Keratinocyte (primary cell): Measurements from ENCODE around the gene CXorf58. TPM values are rescaled to one million over a fixed set of nuclear protein-coding genes. Genes with fewer than 3 reads are reported as not detected.

ENCODE experiments used
- DNase-seq: peaks from one replicate; pipeline ENCODE4 v3.0.0-alpha.2; 2011; ENCODE audit warnings: low read depth, missing footprints, low spot score
- FAIRE-seq: peaks from 2 replicates; lab custom pipeline; 2011; peaks lifted over from hg19 to GRCh38; lab: Jason Lieb, UNC
- H2AFZ ChIP-seq: 2 replicates; pipeline ENCODE4 v1.6.0; 2012; ENCODE audit warnings: low read length, control low read depth, inconsistent platforms; ENCODE audit not compliant: control insufficient read depth
- H3K27ac ChIP-seq: 2 replicates; pipeline ENCODE4 v1.5.1; 2011; ENCODE audit warnings: low read length; ENCODE audit not compliant: control insufficient read depth, insufficient read depth
- H3K27me3 ChIP-seq: 3 replicates; pipeline ENCODE4 v1.6.0; 2011; ENCODE audit warnings: low read length; ENCODE audit not compliant: control insufficient read depth, insufficient read depth; ENCODE audit errors: extremely low read depth
- H3K36me3 ChIP-seq, 2 experiments: 2 replicates in 1 of 2; 3 replicates in 1 of 2; pipeline ENCODE4 v1.5.1; 2011; ENCODE audit warnings: low read length in 2 of 2, mild to moderate bottlenecking in 1 of 2; ENCODE audit not compliant: control insufficient read depth in 2 of 2, insufficient read depth in 2 of 2; ENCODE audit errors: extremely low read depth in 1 of 2
- H3K4me1 ChIP-seq: 3 replicates; pipeline ENCODE4 v1.5.1; 2011; ENCODE audit warnings: low read length; ENCODE audit not compliant: control insufficient read depth, insufficient read depth; ENCODE audit errors: extremely low read depth
- H3K4me2 ChIP-seq: 3 replicates; pipeline ENCODE4 v1.6.0; 2011; ENCODE audit warnings: low read depth, low read length; ENCODE audit not compliant: control insufficient read depth, insufficient read depth; ENCODE audit errors: extremely low read depth
- H3K4me3 ChIP-seq, 3 experiments: fragments of 200-600 bp in 1 of 3; sonication (generic) in 1 of 3; 2 replicates in 2 of 3; 3 replicates in 1 of 3; pipeline ENCODE4 v1.5.1; 2011 to 2016; ENCODE audit warnings: low read length in 3 of 3, mild to moderate bottlenecking in 3 of 3, control low read depth in 2 of 3, inconsistent platforms in 1 of 3, low read depth in 1 of 3, mixed read lengths in 1 of 3, mixed run types in 1 of 3, moderate library complexity in 1 of 3; ENCODE audit not compliant: control insufficient read depth in 2 of 3, insufficient read depth in 2 of 3; ENCODE audit errors: extremely low read depth in 1 of 3
- H3K79me2 ChIP-seq: 2 replicates; pipeline ENCODE4 v1.6.0; 2012; ENCODE audit warnings: low read length; ENCODE audit not compliant: control insufficient read depth, insufficient read depth
- H3K9ac ChIP-seq: 3 replicates; pipeline ENCODE4 v1.6.0; 2011; ENCODE audit warnings: low read length; ENCODE audit not compliant: control insufficient read depth, insufficient read depth; ENCODE audit errors: extremely low read depth
- H3K9me1 ChIP-seq: 3 replicates; pipeline ENCODE4 v1.6.0; 2011; ENCODE audit warnings: low read length; ENCODE audit not compliant: control insufficient read depth, insufficient read depth; ENCODE audit errors: extremely low read depth
- H3K9me3 ChIP-seq: 2 replicates; pipeline ENCODE4 v1.5.1; 2012; ENCODE audit warnings: low read depth, low read length; ENCODE audit not compliant: control insufficient read depth
- H4K20me1 ChIP-seq: 3 replicates; pipeline ENCODE4 v1.6.0; 2011; ENCODE audit warnings: low read length; ENCODE audit not compliant: control insufficient read depth, insufficient read depth; ENCODE audit errors: extremely low read depth
- EZH2 ChIP-seq: IDR thresholded peaks from one replicate; pipeline ENCODE4 v1.6.1; 2012; ENCODE audit warnings: inconsistent platforms, mild to moderate bottlenecking, low read length, moderate library complexity
- dilution Hi-C: fragments of 300-500 bp; cut with MboI; formaldehyde crosslinking; loops from one replicate; pipeline ENCODE4 v1.7.0; 2020; ENCODE audit warnings: low sequenced_read_pairs; ENCODE audit not compliant: extremely low pct_ligation_motif_present
- polyA plus RNA-seq, 5 experiments: library from polyadenylated mRNA; depleted of rRNA in 3 of 5; stranded (reverse) in 3 of 5; stranded (forward) in 1 of 5; unstranded in 1 of 5; fragments of >200 nt; gene quantifications; 1 replicate in 1 of 5; 2 replicates in 3 of 5; 3 replicates in 1 of 5; pipeline versions ENCODE4 v1.2.1 to v1.2.3, GENCODE V29; 2011 to 2012; ENCODE audit warnings: missing spikeins in 2 of 5, low read depth in 1 of 5, low replicate concordance in 1 of 5
- TF ChIP-seq, protein P1 (sequence below), 3 experiments: IDR thresholded peaks in 1 of 3; conservative IDR thresholded peaks in 1 of 3; optimal IDR thresholded peaks in 1 of 3; 2 replicates in 2 of 3; 3 replicates in 1 of 3; pipeline versions ENCODE3 to v1.5.1; 2011; ENCODE audit warnings: low read length in 3 of 3, mild to moderate bottlenecking in 3 of 3, moderate library complexity in 2 of 3, control low read depth in 1 of 3, inconsistent platforms in 1 of 3; ENCODE audit not compliant: insufficient read depth in 2 of 3; ENCODE audit errors: extremely low read depth in 1 of 3

CXorf58 gene
- polyA plus RNA-seq, 1 donor (not counting 4 experiments of a cell fraction or from before 2014, with no cell fraction given), result 0.12 TPM

DNA sequence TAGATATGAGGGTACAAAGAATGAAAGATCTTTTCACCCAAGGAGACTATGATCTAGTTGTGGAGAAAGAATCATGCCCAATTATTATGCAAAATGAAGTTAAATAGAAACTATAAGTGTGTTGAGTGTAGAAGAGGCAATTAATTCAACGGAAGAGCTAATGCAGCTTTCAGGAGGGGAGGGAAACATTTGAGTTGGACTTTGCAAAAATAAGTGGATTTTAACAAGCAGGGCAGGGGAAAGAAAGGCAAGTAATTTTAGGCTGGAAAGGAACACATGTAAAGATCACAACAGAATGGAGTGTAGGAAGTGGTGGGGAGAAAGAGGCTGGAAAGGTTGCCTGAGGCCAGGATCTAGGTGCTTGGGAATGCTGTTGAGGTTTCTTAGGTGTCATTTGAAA, 75.1 kb downstream of the CXorf58 start:
- Histone ChIP-seq H3K9ac (no peak overlapping the region), H3K27ac (no peak overlapping the region), H3K79me2 (no peaks in the 10 kb centered on the region), H3K9me3 (no peaks in the 10 kb centered on the region), H3K4me3 (no peak overlapping the region), H3K4me1 (no peaks in the 10 kb centered on the region), H3K27me3 (no peaks in the 10 kb centered on the region), H3K36me3 (no peaks in the 10 kb centered on the region), H3K4me2 (no peak overlapping the region), H3K9me1 (no peaks in the 10 kb centered on the region), H2AFZ (no peak overlapping the region), H4K20me1 (no peaks in the 10 kb centered on the region)
- FAIRE-seq, result no peak
- TF ChIP-seq, protein P1, sequence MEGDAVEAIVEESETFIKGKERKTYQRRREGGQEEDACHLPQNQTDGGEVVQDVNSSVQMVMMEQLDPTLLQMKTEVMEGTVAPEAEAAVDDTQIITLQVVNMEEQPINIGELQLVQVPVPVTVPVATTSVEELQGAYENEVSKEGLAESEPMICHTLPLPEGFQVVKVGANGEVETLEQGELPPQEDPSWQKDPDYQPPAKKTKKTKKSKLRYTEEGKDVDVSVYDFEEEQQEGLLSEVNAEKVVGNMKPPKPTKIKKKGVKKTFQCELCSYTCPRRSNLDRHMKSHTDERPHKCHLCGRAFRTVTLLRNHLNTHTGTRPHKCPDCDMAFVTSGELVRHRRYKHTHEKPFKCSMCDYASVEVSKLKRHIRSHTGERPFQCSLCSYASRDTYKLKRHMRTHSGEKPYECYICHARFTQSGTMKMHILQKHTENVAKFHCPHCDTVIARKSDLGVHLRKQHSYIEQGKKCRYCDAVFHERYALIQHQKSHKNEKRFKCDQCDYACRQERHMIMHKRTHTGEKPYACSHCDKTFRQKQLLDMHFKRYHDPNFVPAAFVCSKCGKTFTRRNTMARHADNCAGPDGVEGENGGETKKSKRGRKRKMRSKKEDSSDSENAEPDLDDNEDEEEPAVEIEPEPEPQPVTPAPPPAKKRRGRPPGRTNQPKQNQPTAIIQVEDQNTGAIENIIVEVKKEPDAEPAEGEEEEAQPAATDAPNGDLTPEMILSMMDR (optimal IDR thresholded peaks at IDR 0.05 in 1 of 3, IDR thresholded peaks at IDR 0.05 in 1 of 3, conservative IDR thresholded peaks at IDR 0.05 in 1 of 3; ENCODE audit: extremely low read depth in 1 of 3, insufficient read depth in 2 of 3, low read length in 3 of 3), result no peak
- no peak for TF ChIP-seq EZH2
- no peak for DNase-seq
- dilution Hi-C loops, result no loop called here

Other genes starting within 250 kb of the CXorf58 start
- gene PRDX4, start 240.5 kb upstream of the CXorf58 start, polyA plus RNA-seq, result 72.7 to 101 TPM (median 75.6 TPM) in 3 replicates
- gene ACOT9, start 164.7 kb upstream of the CXorf58 start, polyA plus RNA-seq, result 62.4 to 91.9 TPM (median 79.8 TPM) in 3 replicates
- gene SAT1, start 124.8 kb upstream of the CXorf58 start, polyA plus RNA-seq, result 904 to 1,607 TPM (median 1,595 TPM) in 3 replicates
- gene APOO, start 68 bp upstream of the CXorf58 start, polyA plus RNA-seq, result 14.5 to 22.7 TPM (median 20.8 TPM) in 3 replicates
- 1.9 to 3.4 TPM (median 2.2 TPM) in 3 replicates for gene KLHL15, start 119.2 kb downstream of the CXorf58 start, polyA plus RNA-seq
- 96.7 to 127 TPM (median 112 TPM) in 3 replicates for gene EIF2S3, start 146.9 kb downstream of the CXorf58 start, polyA plus RNA-seq
- gene ZFX, start 241.7 kb downstream of the CXorf58 start, polyA plus RNA-seq, result 18.0 to 31.8 TPM (median 24.3 TPM) in 3 replicates